ENCODE measurements around the gene THSD4. TPM values are rescaled to one million over a fixed set of nuclear protein-coding genes. Genes with fewer than 3 reads are reported as not detected.

THSD4 gene
- total and polyA plus RNA-seq, 9 of the 15 experiments (the other 6 are each of a cell fraction or from before 2014, with no cell fraction given), result 0.04 TPM; not detected in 5

- Histone ChIP-seq H3K27ac (ENCODE audit: extremely low read depth, low read depth, low read length) (no peak overlapping the region), H3K4me2 (ENCODE audit: insufficient read depth, low read length) (no peak overlapping the region), H3K4me3 (no peak overlapping the region), H3K9me1 (ENCODE audit: control insufficient read depth, insufficient read depth, low read length) (no peaks in the 10 kb centered on the region), H4K20me1 (replicated peaks; ENCODE audit: control insufficient read depth, insufficient read depth, low read length) (no peaks in the 10 kb centered on the region), H3K9me3 (replicated peaks; ENCODE audit: control insufficient read depth, insufficient read depth, low read depth, low read length) (no peaks in the 10 kb centered on the region), H3K27me3 (ENCODE audit: control insufficient read depth in 2 of 2, insufficient read depth in 2 of 2, low read length in 2 of 2) (no peaks in the 10 kb centered on the region; a peak in 2 of 5 replicates), H3K9ac (ENCODE audit: insufficient read depth in 1 of 2, low read depth in 2 of 2, low read length in 2 of 2) (no peak overlapping the region), H3K36me3 (ENCODE audit: control insufficient read depth, insufficient read depth, low read length) (no peaks in the 10 kb centered on the region), H3K79me2 (ENCODE audit: control insufficient read depth, insufficient read depth, low read length) (no peaks in the 10 kb centered on the region), H2AFZ (ENCODE audit: low read depth, low read length) (no peak overlapping the region), H3K4me1 (replicated peaks in 1 of 2; ENCODE audit: control insufficient read depth in 2 of 2, insufficient read depth in 2 of 2, low read length in 2 of 2) (no peaks in the 10 kb centered on the region)
- ChIA-PET POLR2A (no interaction called here), CTCF (ENCODE audit: low intra/inter-chr PET ratio) (interaction anchor here (0.6 kb wide), 1 partner anchor 1752 kb away, joined by 3 read pairs; no protein-coding TSS in a partner anchor)
- in situ Hi-C loops (cut with MboI) (no loop called here), intact Hi-C loops (cut with micrococcal nuclease) (no loop called here)
- no TSS peak for BruUV-seq (replicated peaks)
- FAIRE-seq (no peak), ATAC-seq (no peak), DNase-seq (ENCODE audit: extremely low read depth in 1 of 4, low spot score in 3 of 4) (no peak)
- TF ChIP-seq NFATC3 (IDR thresholded peaks at IDR 0.05), result no peak
- TF ChIP-seq TSC22D4 (tag; IDR thresholded peaks at IDR 0.05), result no peak
- no peak for TF ChIP-seq ZNF449 (CRISPR knock-in tag; IDR thresholded peaks at IDR 0.05)
- TF ChIP-seq REST (IDR thresholded peaks at IDR 0.05; ENCODE audit: borderline replicate concordance), result no peak
- TF ChIP-seq REST (CRISPR knock-in tag; IDR thresholded peaks at IDR 0.05; ENCODE audit: low read depth), result no peak
- WGBS (ENCODE audit: insufficient coverage, low coverage, missing lambda C conversion rate), result 29% methylated on average over 42 of the region's 51 CpGs
Observed at GRCh38 chr15:71215126-71215894, 100.0 kb downstream of the THSD4 start.
